ENCODE results near the gene NFKB2. TPM values are rescaled to one million over a fixed set of nuclear protein-coding genes. Genes with fewer than 3 reads are reported as not detected.

NFKB2 gene
- total RNA-seq, 1 experiment from 2014 or later, result 25.6 TPM

DNA sequence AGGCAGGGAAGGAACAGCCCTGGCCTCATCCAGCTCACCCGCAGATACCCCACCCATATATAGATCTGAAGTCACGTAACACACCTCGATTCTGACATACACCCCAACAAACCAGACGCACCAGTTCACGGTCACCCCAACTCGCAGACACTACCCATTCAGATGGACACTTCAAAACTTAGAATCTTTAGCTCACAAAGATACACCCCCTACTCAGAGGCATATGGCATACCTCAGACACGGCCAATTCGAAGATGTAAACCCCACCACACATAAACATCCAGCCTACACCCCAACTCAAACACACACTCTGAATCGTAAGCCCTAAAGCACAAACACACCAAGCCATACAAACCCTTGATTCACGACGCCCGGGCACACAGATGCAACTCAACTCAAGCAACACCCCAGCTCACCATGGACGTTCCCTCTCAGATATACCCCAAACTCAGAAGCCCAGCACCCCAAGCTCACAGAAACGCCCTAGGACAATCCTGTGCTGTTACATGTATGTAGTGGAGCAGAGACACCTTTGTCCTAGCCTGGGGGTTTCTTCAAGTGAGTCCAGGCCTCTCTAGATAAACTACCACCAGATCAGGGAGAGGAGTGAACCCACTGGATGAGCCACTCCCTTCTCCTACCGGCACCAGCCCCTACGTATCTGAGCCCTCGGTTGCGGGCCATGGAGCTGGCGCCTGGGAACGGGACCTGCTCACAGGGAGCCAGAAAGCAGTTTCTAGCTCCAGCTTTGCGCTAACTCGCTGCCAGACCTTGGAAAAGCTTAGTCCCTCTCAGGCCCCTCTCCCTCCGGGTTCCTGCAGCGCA lies 14.3 kb downstream of the NFKB2 start:
- no peaks in the 10 kb centered on the region for H3K36me3 ChIP-seq (replicated peaks; ENCODE audit: control insufficient read depth, insufficient read depth, low read length)
- DNase-seq, result peak; percentile 86
- H3K27me3 ChIP-seq (ENCODE audit: control insufficient read depth, insufficient read depth, low read length), result peaks cover 46% of the 10 kb centered on the region
- peak overlapping the region; percentile 56 for H3K4me3 ChIP-seq (ENCODE audit: insufficient read depth, low read depth, low read length)

DNA sequence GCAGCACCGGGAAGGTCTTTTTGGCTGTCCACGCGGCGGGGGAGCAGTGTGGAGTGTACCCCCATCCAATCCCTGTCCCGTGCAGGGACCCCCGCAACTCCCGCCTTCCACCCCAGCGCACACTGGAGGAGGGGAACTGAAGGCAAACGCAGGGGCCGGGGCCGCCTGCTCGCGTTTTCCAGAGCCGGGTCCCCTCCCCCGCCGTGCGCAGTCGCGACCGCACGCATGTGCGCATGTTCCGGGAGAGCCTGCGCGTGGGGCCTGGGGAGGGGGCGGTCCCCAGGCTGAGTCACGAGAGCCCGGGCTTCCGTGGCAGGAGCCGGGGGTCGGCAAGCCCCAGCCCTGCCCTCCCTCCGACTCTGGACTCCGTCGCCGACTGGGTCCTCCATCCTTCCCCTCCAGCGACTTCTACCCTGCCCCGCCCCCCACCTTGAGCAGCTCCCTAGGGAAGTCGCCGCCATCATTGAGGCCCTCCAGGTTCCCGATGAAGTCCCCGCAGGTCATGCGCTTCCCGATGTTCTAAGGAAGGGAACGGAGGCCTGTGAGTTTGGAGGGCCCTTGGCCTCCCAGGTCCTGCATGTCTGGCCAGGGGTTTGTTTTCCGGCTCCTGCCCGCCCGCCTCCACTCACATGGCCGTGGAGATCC lies 15.0 kb downstream of the NFKB2 start:
- H3K4me3 ChIP-seq (ENCODE audit: insufficient read depth, low read depth, low read length), result peak overlapping the region; percentile 56
- H3K36me3 ChIP-seq (replicated peaks; ENCODE audit: control insufficient read depth, insufficient read depth, low read length), result no peaks in the 10 kb centered on the region
- peak; percentile 90 for DNase-seq
- peaks cover 46% of the 10 kb centered on the region for H3K27me3 ChIP-seq (ENCODE audit: control insufficient read depth, insufficient read depth, low read length)

DNA sequence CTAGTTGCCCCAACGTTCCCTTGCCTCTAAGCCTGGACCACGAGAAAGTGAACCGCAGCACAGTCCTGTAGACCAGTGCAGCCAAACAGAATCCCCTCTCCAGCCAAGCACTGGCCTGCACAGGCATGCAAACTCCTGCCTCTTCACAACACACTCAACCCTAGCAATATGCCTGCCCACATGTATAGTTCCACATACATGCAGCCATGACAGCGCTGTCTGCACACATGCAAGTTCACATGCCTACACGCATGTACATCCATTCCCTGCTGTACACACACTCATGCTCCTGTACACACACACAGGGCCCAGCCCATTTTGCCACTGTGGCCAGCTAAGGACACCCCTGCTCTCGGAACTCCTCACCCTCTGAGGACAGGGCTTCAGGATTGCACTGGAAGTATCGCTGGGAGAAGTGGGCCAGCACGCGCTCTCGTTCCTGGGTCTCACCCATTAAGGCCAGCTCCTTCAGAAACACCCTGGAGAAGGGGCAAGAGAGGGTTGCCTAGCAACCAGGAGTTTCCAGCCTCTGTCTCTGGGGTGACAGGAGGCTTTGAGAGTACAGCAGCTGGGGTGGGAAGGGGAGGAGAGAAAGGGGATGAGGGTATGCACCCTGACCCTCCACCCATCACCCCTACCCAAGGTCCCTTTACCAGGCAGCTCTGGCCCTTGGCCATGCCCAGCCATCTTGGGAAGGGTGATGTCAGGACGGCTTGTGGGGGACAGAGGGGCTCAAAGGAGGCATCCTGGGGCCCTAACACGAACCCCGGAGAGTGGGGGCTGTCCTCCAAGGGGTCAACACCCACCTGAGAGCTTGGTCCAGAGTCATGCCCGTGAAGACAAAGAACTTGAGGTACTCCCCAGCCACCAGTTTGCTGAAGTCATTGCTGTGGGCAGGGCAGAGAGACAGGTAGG lies 16.1 kb downstream of the NFKB2 start:
- H3K27me3 ChIP-seq (ENCODE audit: control insufficient read depth, insufficient read depth, low read length), result peaks cover 46% of the 10 kb centered on the region

DNA sequence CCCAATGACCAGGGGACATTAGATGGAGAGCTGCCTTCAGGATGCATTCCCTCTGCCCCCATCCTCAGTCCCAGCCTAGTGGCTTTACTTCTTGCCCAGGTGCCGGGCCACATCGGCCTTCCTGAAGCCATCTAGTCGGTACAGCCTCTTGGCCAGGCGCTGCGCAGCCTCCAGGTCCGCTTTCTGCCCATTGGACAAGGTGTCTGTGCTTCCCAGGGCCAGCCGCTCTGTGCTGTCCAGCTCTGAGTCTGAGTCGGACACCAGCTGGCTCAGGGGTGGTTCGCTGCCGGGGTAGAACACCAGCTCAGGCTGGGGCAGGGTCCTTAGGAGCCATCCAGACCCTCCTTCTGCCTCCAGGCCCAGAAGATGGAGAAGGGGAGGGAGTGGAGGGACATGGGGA lies 16.8 kb downstream of the NFKB2 start:
- DNase-seq, result peak; percentile 33
- Histone ChIP-seq H3K4me3 (ENCODE audit: insufficient read depth, low read depth, low read length) (no peak overlapping the region), H3K27me3 (ENCODE audit: control insufficient read depth, insufficient read depth, low read length) (peaks cover 45% of the 10 kb centered on the region), H3K36me3 (replicated peaks; ENCODE audit: control insufficient read depth, insufficient read depth, low read length) (no peaks in the 10 kb centered on the region)

More for the DNA sequence above, 16.1 kb downstream of the NFKB2 start:
- H3K4me3 ChIP-seq (ENCODE audit: insufficient read depth, low read depth, low read length), result no peak overlapping the region
- DNase-seq, result peak; percentile 53
- no peaks in the 10 kb centered on the region for H3K36me3 ChIP-seq (replicated peaks; ENCODE audit: control insufficient read depth, insufficient read depth, low read length)

DNA sequence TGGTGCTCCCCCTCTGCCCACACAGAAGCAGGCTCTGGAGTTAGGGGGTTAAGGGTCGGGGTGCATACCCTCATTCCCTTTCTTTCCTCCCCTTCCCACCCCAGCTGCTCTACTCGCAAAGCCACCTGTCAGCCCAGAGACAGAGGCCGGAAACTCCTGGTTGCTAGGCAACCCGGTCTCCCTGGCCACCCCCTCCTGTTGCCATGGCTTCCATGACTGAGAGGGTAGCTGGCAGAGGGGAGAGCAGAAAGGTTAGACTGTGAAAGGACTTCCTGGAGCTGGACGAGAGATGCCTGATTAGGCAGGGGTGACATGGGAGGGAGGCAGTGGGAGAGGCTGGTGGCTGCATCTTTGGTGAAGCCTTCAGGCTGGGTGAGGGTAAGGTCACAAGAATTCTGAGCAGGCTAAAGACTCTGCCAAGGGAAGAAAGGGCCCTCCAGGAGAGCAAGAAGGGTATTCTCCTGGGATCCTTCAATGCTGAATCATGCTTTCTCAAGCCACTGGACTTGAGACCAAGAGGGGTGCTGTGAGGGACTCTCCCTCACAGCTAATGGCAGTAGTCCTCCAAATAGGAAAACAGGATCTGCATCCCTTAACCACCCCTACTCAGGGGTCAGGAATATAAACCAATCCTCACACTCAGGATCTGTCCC lies 17.7 kb downstream of the NFKB2 start:
- Histone ChIP-seq H3K4me3 (ENCODE audit: insufficient read depth, low read depth, low read length) (no peak overlapping the region), H3K27me3 (ENCODE audit: control insufficient read depth, insufficient read depth, low read length) (peaks cover 37% of the 10 kb centered on the region), H3K36me3 (replicated peaks; ENCODE audit: control insufficient read depth, insufficient read depth, low read length) (no peaks in the 10 kb centered on the region)
- DNase-seq, result peak; percentile 95

DNA sequence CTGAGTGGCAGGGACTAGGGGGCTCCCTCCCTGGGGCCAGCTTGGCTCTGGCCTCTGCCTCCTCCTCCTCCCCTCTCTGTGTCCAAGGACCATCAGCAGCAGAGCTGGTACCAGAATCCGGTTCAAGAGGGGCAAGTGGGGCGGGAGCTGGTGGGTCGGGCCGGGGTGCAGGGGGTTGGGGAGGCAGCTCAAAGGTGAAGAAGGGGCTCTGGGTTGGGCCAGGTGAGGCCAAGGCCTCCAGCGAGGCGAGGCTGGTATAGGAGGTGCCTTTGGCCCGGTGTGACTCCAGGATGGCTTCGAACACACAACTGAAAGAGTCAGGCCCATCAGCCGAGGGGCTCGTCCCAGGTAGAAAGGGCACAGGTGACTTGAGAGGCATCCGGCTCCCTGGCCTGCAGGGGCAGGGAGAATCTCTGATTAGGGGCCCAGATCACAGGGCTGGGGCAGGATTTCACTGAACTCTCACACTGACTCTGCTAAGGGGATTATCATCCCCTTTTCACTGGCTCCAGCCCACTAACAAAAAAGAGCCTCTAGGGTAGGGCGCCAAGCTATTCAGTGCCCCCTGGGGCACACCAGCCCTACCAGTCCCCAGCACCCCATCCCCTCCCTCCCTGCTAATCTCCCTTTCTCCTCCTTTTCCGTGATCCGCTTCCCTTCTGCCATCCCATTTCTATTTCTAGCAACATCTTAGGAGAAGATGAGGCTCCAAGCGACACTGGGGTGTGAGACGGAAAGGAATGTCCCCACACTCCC lies 18.5 kb downstream of the NFKB2 start:
- Histone ChIP-seq H3K27me3 (ENCODE audit: control insufficient read depth, insufficient read depth, low read length) (peaks cover 30% of the 10 kb centered on the region), H3K36me3 (replicated peaks; ENCODE audit: control insufficient read depth, insufficient read depth, low read length) (no peaks in the 10 kb centered on the region), H3K4me3 (ENCODE audit: insufficient read depth, low read depth, low read length) (no peak overlapping the region)
- DNase-seq, result peak; percentile 61

DNA sequence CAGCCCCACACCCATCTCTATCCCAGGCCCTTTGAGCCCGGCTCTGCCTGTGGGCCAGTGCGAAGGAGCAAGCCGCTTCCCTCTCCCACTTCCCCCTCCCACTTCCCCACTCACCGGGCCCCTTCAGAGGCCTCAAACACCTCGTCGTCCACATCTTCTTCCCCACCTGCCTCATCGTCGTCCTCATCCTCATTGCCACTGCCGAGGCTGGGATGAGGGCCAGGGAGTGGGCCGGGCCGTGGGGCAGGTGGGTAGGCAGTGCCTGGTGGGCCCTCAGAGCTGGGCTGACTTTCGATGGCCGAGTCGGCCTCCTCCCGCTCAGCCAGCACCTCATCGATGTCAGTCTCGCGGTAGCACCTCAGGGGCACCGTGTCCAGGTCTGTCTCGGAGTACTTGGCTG lies 19.2 kb downstream of the NFKB2 start:
- peak; percentile 55 for DNase-seq
- Histone ChIP-seq H3K36me3 (replicated peaks; ENCODE audit: control insufficient read depth, insufficient read depth, low read length) (no peaks in the 10 kb centered on the region), H3K27me3 (ENCODE audit: control insufficient read depth, insufficient read depth, low read length) (peaks cover 23% of the 10 kb centered on the region), H3K4me3 (ENCODE audit: insufficient read depth, low read depth, low read length) (no peak overlapping the region)

DNA sequence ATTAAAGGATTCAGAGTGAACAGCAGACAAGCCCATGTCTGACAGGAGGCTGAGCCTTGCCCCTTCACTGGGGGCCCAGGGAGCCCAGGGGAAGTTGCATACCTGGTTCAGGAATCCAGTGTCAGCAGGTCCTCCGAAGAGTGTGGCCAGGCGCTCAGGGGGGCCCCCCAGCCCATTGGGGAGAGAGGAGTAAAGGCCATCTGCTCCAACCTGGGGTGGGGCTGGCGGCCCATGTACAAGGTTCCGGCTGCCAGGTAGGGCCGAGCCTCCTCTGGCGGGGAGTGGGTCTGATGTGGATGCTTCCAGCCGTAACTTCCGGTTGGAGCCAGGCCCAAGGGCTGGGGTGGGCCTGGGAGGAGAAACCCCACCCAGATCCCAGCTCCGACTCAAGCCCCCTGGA lies 20.8 kb downstream of the NFKB2 start:
- Histone ChIP-seq H3K36me3 (replicated peaks; ENCODE audit: control insufficient read depth, insufficient read depth, low read length) (no peaks in the 10 kb centered on the region), H3K4me3 (ENCODE audit: insufficient read depth, low read depth, low read length) (no peak overlapping the region), H3K27me3 (ENCODE audit: control insufficient read depth, insufficient read depth, low read length) (peaks cover 8% of the 10 kb centered on the region)
- no peak for DNase-seq

DNA sequence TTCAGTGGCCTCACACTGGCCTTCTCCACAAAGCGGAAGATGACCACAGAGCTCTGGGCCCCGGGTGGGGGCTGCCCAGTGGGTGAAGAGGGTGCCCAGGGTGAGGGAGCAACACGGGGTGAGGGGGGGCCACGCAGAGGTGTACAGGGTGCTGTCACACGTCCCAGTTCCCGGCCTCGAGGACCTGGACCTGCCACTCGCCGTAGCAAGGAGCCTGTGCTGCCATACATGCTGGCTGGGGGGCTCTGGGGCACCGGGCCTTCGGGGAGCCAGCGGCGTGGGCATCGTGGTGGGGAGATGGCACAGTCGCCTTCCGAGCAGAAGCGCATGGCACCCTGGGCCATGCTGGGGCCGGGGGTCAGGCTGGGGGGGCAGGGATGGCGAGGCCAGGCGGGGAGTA lies 21.2 kb downstream of the NFKB2 start:
- DNase-seq, result peak; percentile 54

DNA sequence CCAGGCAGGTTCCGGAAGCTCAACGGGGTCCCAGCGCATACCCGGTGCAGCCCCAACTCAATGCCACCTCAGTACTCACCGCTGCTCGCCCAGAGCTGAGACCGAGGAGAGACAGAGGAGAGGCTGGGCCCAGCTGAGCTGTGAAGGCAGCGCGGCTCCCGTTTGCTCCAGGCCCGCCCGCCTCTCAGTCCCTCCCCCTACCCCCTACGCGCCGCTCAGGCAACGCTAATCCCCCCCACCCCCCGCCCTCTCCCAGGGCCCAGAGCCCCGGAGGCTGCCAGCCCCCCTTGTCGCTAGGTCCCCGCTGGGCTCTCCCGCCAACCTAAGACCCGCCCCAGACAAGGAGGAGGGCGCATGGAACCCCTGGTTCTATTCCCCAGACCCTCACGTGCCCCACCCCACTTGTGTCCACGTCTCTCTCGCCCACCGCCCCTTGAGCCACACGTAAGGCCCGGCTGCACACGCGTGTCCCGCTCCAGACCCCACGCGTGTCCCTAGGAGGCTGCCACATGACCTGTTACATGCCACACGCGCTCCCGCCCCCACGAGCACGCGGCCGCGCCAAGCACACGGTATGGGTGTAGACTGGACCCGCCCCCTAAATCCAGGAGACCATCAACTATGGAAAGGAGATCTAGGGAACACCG lies 23.2 kb downstream of the NFKB2 start, which contains the start of gene PSD:
Gene PSD (minus strand): TSS at position 164 of the 647 bp plus-strand sequence. CDS start 1,747 bp downstream, outside the sequence.
- Histone ChIP-seq H3K4me3 (ENCODE audit: insufficient read depth, low read depth, low read length) (peak within 1 kb of the TSS; percentile 97), H3K27me3 (ENCODE audit: control insufficient read depth, insufficient read depth, low read length) (peaks cover 9% of the 10 kb centered on the region; the same call in 1 of the 2 replicates), H3K36me3 (replicated peaks; ENCODE audit: control insufficient read depth, insufficient read depth, low read length) (no peaks in the 10 kb centered on the region; the same call in none of the 2 replicates)
- peak; percentile 97 for DNase-seq

More for the DNA sequence above, 21.2 kb downstream of the NFKB2 start:
- peaks cover 8% of the 10 kb centered on the region for H3K27me3 ChIP-seq (ENCODE audit: control insufficient read depth, insufficient read depth, low read length)
- no peaks in the 10 kb centered on the region for H3K36me3 ChIP-seq (replicated peaks; ENCODE audit: control insufficient read depth, insufficient read depth, low read length)
- no peak overlapping the region for H3K4me3 ChIP-seq (ENCODE audit: insufficient read depth, low read depth, low read length)

DNA sequence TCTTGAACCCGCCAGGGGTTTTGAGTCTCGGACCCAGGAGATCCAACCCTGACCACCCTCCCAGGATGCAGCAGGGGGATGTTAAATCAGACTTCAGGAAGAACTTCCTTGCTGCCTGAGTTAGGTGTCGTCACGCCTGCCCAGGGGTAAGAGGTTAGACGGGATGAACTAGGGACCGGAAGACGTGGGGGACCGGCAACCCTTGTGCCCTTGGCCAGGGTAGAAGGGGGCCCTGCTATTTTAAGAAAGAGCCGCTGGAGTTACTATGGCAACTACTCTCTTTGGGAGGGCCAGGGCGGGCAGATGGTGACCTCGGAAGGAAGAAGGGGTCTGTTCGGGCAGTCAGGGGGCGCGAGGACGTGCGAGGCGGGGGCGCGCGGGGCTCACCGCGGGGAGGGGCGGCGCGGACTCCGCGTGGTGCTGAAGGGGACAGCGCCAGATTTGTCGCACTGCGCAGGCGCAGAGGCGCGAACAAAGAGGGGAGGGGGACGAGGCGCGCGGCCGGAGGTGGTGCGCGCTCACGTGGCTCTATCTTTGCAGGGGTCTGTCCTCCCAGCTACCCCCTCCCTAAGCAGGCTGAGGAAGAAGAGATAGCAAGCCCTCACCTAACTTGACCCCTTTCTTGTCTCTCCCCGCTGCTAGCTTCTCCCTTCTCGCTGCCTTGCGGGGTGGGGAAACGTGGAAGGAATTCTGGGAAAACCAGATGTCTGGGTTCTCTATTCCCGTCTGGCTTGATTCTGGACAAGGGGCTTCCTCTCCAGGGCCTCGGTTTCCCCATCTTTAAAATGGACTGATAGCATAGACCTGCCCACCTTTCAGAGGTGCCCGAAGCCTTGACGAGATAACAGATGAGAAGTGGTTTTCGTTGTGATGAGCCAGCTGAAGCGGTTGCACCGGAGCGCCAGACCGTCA lies 24.0 kb downstream of the NFKB2 start:
- peak overlapping the region; percentile 97 for H3K4me3 ChIP-seq (ENCODE audit: insufficient read depth, low read depth, low read length)
- peaks cover 9% of the 10 kb centered on the region; the same call in 1 of the 2 replicates for H3K27me3 ChIP-seq (ENCODE audit: control insufficient read depth, insufficient read depth, low read length)
- H3K36me3 ChIP-seq (replicated peaks; ENCODE audit: control insufficient read depth, insufficient read depth, low read length), result peaks cover 1% of the 10 kb centered on the region
- peak; percentile 99 for DNase-seq

DNA sequence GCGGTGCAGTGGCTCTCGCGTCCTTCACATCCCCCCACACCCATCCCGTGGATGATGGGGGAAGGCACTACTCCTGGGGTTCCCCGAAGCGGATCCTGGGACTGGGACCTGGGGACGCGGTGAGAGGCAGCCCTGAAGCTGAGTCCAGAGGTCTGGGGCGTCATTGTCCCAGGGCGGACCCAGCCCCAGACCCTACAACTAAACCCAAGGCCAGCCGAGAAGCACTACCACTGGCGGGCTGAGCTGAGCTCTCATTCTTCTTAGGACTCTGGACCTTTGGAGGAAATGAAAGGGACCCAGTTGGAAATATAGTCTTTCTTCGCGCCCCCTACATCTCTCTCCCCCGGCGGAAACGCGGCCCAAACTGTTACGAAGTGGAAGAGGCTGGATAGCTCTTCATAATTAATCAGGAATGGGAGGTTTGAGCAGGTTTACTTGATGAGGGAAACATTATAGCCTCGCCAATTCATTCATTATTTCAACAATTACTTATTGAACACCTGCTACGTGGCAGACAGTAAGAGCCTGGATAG lies 24.7 kb downstream of the NFKB2 start:
- DNase-seq, result peak; percentile 69
- H3K27me3 ChIP-seq (ENCODE audit: control insufficient read depth, insufficient read depth, low read length), result peaks cover 9% of the 10 kb centered on the region; the same call in 1 of the 2 replicates
- peaks cover 1% of the 10 kb centered on the region for H3K36me3 ChIP-seq (replicated peaks; ENCODE audit: control insufficient read depth, insufficient read depth, low read length)
- peak overlapping the region; percentile 97 for H3K4me3 ChIP-seq (ENCODE audit: insufficient read depth, low read depth, low read length)
